Measurements from ENCODE around the gene CSTB.

CSTB gene

DNA sequence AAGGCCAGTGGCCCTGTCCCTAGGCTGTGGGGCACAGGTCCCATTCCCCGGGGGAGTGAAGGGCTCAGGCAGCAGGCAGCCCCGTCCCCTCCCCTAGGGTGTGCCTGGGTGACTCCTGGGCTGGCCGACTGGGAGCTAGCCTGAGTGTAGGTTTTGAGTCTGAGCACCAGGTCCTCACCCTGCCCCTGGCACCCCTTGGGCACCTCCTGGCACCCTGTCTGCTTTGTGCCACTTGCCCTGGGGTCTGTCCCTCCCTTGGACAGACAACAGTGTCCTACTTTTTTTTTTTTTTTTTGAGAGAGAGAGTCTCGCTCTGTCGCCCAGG lies 37.5 kb upstream of the CSTB start:
- H3K4me3 Mint-ChIP-seq, result no peak overlapping the region
- H3K36me3 Mint-ChIP-seq, result peaks cover under 1% of the 10 kb centered on the region
- peaks cover under 1% of the 10 kb centered on the region for H3K9me3 Mint-ChIP-seq
- no peak overlapping the region for H3K27ac Mint-ChIP-seq
- H3K4me1 Mint-ChIP-seq, result peaks cover 7% of the 10 kb centered on the region
- no peaks in the 10 kb centered on the region for H3K27me3 Mint-ChIP-seq

DNA sequence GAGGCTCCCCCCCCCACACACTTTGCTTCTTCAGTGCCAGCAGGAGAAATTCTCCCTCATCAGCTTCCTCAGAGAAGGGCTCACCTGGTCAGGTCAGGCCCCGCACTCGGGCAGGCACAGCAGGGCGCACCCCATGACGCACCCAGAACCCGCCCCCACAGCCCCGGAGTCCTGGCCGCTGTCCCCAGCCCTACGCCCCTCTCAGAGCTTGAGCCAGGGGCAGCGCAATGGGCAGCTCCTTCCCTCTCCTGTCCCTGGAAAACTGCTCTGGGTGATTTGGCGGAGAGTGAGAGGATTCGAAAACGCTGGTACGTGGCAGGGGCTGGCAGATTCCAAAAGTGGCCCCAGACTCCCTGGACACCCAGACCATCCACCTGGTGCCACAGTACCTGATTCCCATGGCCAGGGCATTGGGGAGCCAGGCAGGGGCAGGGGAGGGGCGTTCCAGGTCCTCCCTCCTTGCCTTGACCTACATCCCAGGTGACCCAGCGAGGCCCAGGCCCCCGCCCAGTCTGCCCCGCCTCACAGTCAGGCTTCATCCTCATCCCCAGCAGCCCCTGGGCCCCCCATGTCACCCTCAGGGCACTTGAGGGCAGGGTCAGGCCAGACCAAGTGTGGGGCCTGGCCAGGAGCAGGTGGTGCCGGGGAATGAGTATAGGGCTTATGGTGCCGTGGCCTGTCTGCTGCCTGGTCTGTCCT lies 37.0 kb upstream of the CSTB start:
- Mint-ChIP-seq H3K27ac (no peak overlapping the region), H3K36me3 (no peaks in the 10 kb centered on the region), H3K27me3 (no peaks in the 10 kb centered on the region), H3K4me3 (no peak overlapping the region), H3K4me1 (peaks cover 7% of the 10 kb centered on the region), H3K9me3 (no peaks in the 10 kb centered on the region)

DNA sequence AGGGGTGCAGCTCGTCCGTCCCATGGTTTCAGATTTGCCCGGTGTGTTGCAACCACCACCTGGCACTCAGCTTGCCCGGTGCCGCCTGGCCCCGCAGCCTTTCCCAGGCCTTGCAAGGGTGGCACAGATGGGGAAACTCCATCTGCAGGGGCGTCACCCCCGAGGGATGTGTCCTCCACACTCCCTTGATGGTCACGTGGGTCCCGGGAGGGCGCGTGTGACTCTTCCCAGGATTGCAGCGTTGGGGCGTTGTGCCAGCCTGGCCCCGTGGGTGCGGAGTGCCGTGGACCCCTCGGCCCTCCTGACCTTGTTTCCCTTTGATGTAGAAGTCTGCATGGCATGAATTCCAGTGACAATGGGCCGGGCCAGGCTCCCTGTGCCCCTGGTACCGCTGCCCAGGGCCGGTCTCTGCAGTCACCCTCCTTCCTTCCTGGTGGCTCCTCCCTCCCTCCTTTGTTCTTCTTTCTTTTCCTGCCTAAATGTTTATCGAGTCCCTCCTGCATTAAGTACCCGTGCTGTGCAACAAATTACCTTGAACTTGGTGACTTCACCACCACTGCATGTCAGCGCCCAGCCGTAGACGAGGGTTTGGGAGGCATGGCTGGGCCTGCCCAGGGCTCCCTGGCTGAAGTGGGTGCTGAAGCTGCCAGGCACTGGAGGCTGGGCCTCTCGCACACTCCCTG lies 36.2 kb upstream of the CSTB start:
- Mint-ChIP-seq H3K27me3 (no peaks in the 10 kb centered on the region), H3K9me3 (no peaks in the 10 kb centered on the region), H3K4me3 (no peak overlapping the region), H3K27ac (no peak overlapping the region), H3K4me1 (peaks cover 7% of the 10 kb centered on the region), H3K36me3 (no peaks in the 10 kb centered on the region)

GRCh38 chr21:43811262-43812105 lies 35.4 kb upstream of the CSTB start:
- Mint-ChIP-seq H3K4me3 (no peak overlapping the region), H3K4me1 (peaks cover 7% of the 10 kb centered on the region), H3K27ac (peak overlapping the region; percentile 55), H3K36me3 (no peaks in the 10 kb centered on the region), H3K9me3 (no peaks in the 10 kb centered on the region), H3K27me3 (no peaks in the 10 kb centered on the region)

DNA sequence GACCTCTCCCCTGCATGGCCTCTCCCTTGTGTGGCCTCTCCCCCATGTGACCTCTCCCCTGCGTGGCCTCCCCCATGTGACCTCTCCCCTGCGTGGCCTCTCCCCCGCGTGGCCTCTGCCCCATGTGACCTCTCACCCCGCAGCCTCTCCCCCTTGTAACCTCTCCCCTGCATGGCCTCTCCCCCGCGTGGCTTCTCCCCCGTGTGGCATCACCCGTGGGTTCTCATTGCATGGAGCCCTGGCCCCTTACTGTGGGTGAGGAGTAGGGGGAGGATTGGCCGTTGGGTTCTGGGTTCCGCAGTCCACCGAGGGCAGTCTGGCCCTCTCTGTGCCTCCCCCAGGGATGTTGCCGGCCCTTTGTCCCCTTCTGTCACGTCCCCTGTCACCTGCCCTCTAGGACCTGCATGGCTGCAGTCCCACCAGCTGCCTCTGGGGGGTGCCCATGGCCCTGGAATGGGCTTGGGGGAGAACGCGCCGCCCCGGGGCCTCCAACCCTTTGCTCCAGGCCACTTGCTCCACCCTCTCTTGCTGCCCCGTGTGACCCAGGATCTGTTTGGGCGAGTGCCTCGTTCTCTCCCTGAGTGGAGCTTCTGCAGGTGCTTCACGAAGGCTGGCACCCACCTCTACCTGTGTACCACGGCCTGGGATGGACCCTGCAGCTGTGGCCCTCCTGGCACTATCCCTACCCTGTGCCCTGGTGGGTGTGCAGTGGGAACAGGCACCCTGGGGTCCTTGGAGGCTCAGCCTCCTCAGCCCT lies 34.6 kb upstream of the CSTB start:
- H3K27ac Mint-ChIP-seq, result peak overlapping the region; percentile 76
- no peaks in the 10 kb centered on the region for H3K9me3 Mint-ChIP-seq
- no peaks in the 10 kb centered on the region for H3K27me3 Mint-ChIP-seq
- no peaks in the 10 kb centered on the region for H3K36me3 Mint-ChIP-seq
- peaks cover 7% of the 10 kb centered on the region for H3K4me1 Mint-ChIP-seq
- no peak overlapping the region for H3K4me3 Mint-ChIP-seq

DNA sequence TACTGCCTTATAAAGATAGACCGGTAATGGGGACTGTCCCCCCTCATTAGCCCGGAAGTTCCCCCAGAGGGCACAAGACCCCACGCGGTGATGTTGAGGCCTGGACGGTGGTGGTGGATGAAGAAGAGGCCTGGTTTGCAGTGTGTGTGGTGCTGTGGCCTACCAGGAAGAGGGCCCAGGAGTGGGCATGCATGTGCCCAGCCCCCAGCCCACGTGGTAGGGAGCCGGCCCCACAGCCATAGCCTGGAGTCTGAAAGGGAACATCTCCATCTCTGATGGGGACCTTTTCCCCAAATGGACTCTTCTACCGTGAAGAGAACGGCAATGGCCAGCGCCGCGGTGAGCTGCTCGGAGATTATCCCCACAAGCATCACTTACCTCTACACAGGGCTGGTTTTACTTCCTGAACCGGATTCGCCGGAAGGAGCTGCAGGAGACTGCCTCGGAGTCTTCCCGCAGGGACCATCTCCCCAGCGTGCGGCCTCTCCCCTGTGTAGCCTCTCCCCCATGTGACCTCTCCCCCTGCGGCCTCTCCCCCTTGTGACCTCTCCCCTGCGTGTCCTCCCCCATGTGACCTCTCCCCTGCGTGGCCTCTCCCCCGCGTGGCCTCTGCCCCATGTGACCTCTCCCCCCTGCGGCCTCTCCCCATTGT lies 33.9 kb upstream of the CSTB start:
- Mint-ChIP-seq H3K4me3 (no peak overlapping the region), H3K27ac (no peak overlapping the region), H3K9me3 (no peaks in the 10 kb centered on the region), H3K27me3 (no peaks in the 10 kb centered on the region), H3K4me1 (peaks cover 7% of the 10 kb centered on the region), H3K36me3 (no peaks in the 10 kb centered on the region)

GRCh38 chr21:43809346-43809799 lies 33.3 kb upstream of the CSTB start:
- Mint-ChIP-seq H3K4me1 (peaks cover 4% of the 10 kb centered on the region), H3K36me3 (no peaks in the 10 kb centered on the region), H3K4me3 (no peak overlapping the region), H3K27ac (no peak overlapping the region), H3K27me3 (no peaks in the 10 kb centered on the region), H3K9me3 (no peaks in the 10 kb centered on the region)

- no peak overlapping the region for H3K27ac Mint-ChIP-seq
- H3K9me3 Mint-ChIP-seq, result no peaks in the 10 kb centered on the region
- H3K36me3 Mint-ChIP-seq, result no peaks in the 10 kb centered on the region
- H3K27me3 Mint-ChIP-seq, result no peaks in the 10 kb centered on the region
- H3K4me3 Mint-ChIP-seq, result no peak overlapping the region
- H3K4me1 Mint-ChIP-seq, result peaks cover 4% of the 10 kb centered on the region
Measured at GRCh38 chr21:43808832-43809251, 32.7 kb upstream of the CSTB start.

GRCh38 chr21:43808367-43808766 lies 32.3 kb upstream of the CSTB start:
- H3K9me3 Mint-ChIP-seq, result no peaks in the 10 kb centered on the region
- H3K4me3 Mint-ChIP-seq, result no peak overlapping the region
- no peaks in the 10 kb centered on the region for H3K27me3 Mint-ChIP-seq
- H3K4me1 Mint-ChIP-seq, result peaks cover 4% of the 10 kb centered on the region
- no peak overlapping the region for H3K27ac Mint-ChIP-seq
- H3K36me3 Mint-ChIP-seq, result no peaks in the 10 kb centered on the region

DNA sequence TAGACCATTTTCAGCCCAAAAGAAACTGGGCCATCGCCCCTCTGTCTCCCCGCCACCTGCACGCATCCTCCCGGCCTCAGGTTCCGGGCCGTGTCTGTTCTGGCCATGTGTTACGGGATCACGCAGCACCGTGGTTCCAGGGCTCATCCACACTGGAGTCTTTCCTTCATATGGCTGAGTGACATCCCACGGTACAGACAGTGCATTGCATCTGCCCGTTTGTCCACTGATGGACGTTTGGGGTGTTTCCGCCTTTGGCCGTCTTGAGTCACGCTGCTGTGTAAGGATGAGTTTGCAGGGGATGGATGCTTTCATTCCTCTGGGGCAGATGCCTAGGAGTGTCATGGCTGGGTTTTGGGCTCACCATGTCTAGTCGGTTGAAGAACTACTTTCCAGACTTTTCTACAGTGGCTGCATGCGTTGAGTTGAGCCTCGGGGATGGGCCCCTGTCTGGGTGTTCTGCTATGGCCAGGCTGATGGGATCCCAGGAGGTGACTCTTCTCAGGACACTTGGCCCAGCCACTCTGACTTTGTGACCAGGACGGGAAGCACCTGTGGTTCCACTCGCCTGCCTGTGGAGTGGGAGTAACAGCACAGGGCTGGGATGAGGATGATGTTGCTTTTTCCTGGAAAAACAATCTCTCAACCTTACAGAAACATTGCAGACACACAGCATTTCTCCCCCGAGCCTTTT lies 30.1 kb upstream of the CSTB start:
- Mint-ChIP-seq H3K36me3 (no peaks in the 10 kb centered on the region), H3K27me3 (no peaks in the 10 kb centered on the region), H3K27ac (peak overlapping the region; percentile 35), H3K9me3 (no peaks in the 10 kb centered on the region), H3K4me1 (peaks cover 4% of the 10 kb centered on the region), H3K4me3 (no peak overlapping the region)

- Mint-ChIP-seq H3K27me3 (no peaks in the 10 kb centered on the region), H3K36me3 (no peaks in the 10 kb centered on the region), H3K4me3 (no peak overlapping the region), H3K27ac (peak overlapping the region; percentile 35), H3K4me1 (no peaks in the 10 kb centered on the region), H3K9me3 (no peaks in the 10 kb centered on the region)
Measured at GRCh38 chr21:43805275-43805800, 29.2 kb upstream of the CSTB start.

GRCh38 chr21:43803558-43804300 lies 27.6 kb upstream of the CSTB start:
- H3K9me3 Mint-ChIP-seq, result no peaks in the 10 kb centered on the region
- no peak overlapping the region for H3K4me3 Mint-ChIP-seq
- H3K36me3 Mint-ChIP-seq, result peaks cover 3% of the 10 kb centered on the region
- no peaks in the 10 kb centered on the region for H3K27me3 Mint-ChIP-seq
- H3K4me1 Mint-ChIP-seq, result no peaks in the 10 kb centered on the region
- H3K27ac Mint-ChIP-seq, result no peak overlapping the region

DNA sequence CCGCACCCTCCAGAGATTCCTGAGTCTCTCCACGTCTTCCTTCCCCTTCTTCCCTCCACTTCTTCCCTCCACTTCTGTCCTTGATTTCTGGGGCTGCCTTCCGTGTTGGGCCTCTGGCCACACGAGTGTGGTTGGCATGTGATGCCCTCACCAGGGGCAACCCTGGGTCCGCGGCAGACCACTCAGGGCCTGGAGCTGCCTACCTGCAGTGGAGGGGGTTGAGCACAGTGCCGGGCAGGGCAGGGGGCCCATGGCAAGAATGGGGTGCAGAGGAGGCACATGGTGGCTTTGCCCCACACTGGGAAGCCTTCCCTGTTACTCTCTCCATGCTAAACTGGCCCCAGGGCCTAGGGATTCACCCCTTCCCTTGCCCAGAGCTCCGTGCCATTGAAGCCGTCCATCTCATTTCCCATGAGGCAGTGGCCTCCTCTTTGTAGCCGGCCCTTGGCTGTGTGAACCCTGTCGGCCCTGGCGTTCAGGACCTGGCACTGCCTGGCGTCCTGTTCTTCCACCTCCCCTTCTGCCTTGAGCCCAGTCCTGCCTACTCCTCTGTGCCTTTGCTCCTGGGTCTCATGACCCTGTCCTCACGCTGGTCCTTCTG lies 26.7 kb upstream of the CSTB start:
- no peak overlapping the region for H3K4me3 Mint-ChIP-seq
- H3K9me3 Mint-ChIP-seq, result no peaks in the 10 kb centered on the region
- peaks cover 7% of the 10 kb centered on the region for H3K36me3 Mint-ChIP-seq
- no peaks in the 10 kb centered on the region for H3K4me1 Mint-ChIP-seq
- peak overlapping the region; percentile 80 for H3K27ac Mint-ChIP-seq
- no peaks in the 10 kb centered on the region for H3K27me3 Mint-ChIP-seq
